Skeletal muscle cell (primary cell): Measurements from ENCODE around the gene KNSTRN.

Experiments
- DNase-seq: peaks from one replicate; pipeline ENCODE4 v3.0.0-alpha.2; 2010; ENCODE audit warnings: low read depth
- H3K4me3 ChIP-seq: 2 replicates; pipeline ENCODE4 v1.5.1; 2011; ENCODE audit warnings: low read depth, mild to moderate bottlenecking, control low read depth, low read length, moderate library complexity

KNSTRN gene

GRCh38 chr15:40388941-40389823, 6.7 kb downstream of the KNSTRN start:
- no peak for DNase-seq
- no peak overlapping the region for H3K4me3 ChIP-seq

- H3K4me3 ChIP-seq: no peak overlapping the region
- no peak for DNase-seq
These were observed 7.5 kb downstream of the KNSTRN start for GRCh38 chr15:40389824-40390595.

- no peak overlapping the region for H3K4me3 ChIP-seq
- DNase-seq: peak; percentile 22
These were observed 10.7 kb downstream of the KNSTRN start for GRCh38 chr15:40392986-40393948.

GRCh38 chr15:40397688-40398412, 15.3 kb downstream of the KNSTRN start:
- no peak overlapping the region for H3K4me3 ChIP-seq
- DNase-seq: no peak

- no peak for DNase-seq
- no peak overlapping the region for H3K4me3 ChIP-seq
These were observed 15.9 kb downstream of the KNSTRN start for GRCh38 chr15:40398413-40398873.

GRCh38 chr15:40399370-40399769, 16.8 kb downstream of the KNSTRN start:
- no peak overlapping the region for H3K4me3 ChIP-seq
- no peak for DNase-seq

GRCh38 chr15:40405501-40406381, 23.2 kb downstream of the KNSTRN start, which contains the start of gene IVD:
TSS of gene IVD (plus strand) at chr15:40405795. CDS start at chr15:40405828, 33 bp downstream.
- peak; percentile 90 for DNase-seq
- peak within 1 kb of the TSS; percentile 95 for H3K4me3 ChIP-seq

- no peak overlapping the region for H3K4me3 ChIP-seq
- no peak for DNase-seq
These were observed 24.9 kb downstream of the KNSTRN start for GRCh38 chr15:40407330-40407990.

GRCh38 chr15:40409366-40409765, 26.8 kb downstream of the KNSTRN start:
- no peak overlapping the region for H3K4me3 ChIP-seq
- no peak for DNase-seq

GRCh38 chr15:40410476-40410875, 28.0 kb downstream of the KNSTRN start:
- no peak for DNase-seq
- H3K4me3 ChIP-seq: no peak overlapping the region

- no peak for DNase-seq
- H3K4me3 ChIP-seq: no peak overlapping the region
These were observed 29.7 kb downstream of the KNSTRN start for GRCh38 chr15:40412095-40412759.

- DNase-seq: no peak
- H3K4me3 ChIP-seq: no peak overlapping the region
These were observed 30.5 kb downstream of the KNSTRN start for GRCh38 chr15:40413036-40413435.

GRCh38 chr15:40414816-40415215, 32.3 kb downstream of the KNSTRN start:
- no peak for DNase-seq
- H3K4me3 ChIP-seq: no peak overlapping the region

GRCh38 chr15:40415226-40415625, 32.7 kb downstream of the KNSTRN start:
- no peak overlapping the region for H3K4me3 ChIP-seq
- no peak for DNase-seq

GRCh38 chr15:40416056-40416455, 33.5 kb downstream of the KNSTRN start:
- no peak overlapping the region for H3K4me3 ChIP-seq
- no peak for DNase-seq

- no peak overlapping the region for H3K4me3 ChIP-seq
- DNase-seq: no peak
These were observed 35.6 kb downstream of the KNSTRN start for GRCh38 chr15:40418126-40418525.
